ENCODE results near the gene CCDC127. TPM values are rescaled to one million over a fixed set of nuclear protein-coding genes. Genes with fewer than 3 reads are reported as not detected.
"Not testable (repeated sequence)": the region's sequence is repeated elsewhere in the genome, so short reads cannot be mapped to it uniquely, and the experiment has no call there.

CCDC127 gene
- total RNA-seq, 2 experiments from 2014 or later: 5.3 to 5.9 TPM

DNA sequence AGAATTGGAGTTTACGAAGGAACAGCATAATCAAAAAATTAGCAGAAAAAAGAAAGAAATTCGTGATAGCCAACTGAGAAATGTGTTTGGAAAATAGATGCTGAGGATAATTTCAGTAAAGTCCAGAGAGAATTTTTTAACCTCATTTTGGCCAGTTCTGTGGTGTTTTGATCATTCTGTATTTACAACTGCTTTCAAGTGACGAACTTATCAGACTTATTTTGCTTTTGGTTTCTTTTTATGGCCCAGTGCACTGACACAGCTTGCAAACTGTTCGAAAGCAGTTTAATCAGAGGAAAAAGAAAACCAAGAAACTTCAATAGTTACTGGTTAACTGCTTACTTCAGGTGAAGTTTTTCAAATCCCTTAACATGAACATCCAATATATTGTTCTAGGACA lies 2.0 kb upstream of the CCDC127 start:
- Mint-ChIP-seq H3K27ac (peak overlapping the region; percentile 91), H3K27me3 (no peaks in the 10 kb centered on the region), H3K36me3 (peaks cover 8% of the 10 kb centered on the region), H3K4me1 (peaks cover 52% of the 10 kb centered on the region), H3K9me3 (no peaks in the 10 kb centered on the region), H3K4me3 (peak overlapping the region; percentile 94)
- DNase-seq: no peak

DNA sequence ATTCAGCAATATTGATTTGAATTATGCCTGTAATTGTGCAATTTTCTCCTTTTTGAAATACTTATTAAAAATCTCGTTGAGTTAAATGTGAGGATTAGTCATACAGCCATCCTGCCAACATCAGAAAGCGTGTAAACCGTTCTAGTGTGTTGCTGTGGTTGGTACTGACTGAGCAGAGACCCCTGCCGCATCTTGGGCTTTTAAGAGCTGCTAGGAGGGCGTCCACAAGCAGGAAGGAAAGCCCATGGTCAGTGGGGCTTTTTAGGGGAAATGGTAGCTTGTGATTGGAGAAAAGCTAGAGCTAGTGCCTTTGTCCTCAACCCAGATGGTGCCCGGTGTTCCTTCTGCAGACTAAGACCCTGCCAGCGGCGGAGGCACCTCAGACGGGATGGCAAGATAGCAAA lies 1.5 kb upstream of the CCDC127 start:
- Mint-ChIP-seq H3K27me3 (no peaks in the 10 kb centered on the region), H3K27ac (peak overlapping the region; percentile 91), H3K36me3 (peaks cover 11% of the 10 kb centered on the region), H3K4me3 (peak overlapping the region; percentile 94), H3K4me1 (peaks cover 56% of the 10 kb centered on the region), H3K9me3 (no peaks in the 10 kb centered on the region)
- DNase-seq: peak; percentile 35

DNA sequence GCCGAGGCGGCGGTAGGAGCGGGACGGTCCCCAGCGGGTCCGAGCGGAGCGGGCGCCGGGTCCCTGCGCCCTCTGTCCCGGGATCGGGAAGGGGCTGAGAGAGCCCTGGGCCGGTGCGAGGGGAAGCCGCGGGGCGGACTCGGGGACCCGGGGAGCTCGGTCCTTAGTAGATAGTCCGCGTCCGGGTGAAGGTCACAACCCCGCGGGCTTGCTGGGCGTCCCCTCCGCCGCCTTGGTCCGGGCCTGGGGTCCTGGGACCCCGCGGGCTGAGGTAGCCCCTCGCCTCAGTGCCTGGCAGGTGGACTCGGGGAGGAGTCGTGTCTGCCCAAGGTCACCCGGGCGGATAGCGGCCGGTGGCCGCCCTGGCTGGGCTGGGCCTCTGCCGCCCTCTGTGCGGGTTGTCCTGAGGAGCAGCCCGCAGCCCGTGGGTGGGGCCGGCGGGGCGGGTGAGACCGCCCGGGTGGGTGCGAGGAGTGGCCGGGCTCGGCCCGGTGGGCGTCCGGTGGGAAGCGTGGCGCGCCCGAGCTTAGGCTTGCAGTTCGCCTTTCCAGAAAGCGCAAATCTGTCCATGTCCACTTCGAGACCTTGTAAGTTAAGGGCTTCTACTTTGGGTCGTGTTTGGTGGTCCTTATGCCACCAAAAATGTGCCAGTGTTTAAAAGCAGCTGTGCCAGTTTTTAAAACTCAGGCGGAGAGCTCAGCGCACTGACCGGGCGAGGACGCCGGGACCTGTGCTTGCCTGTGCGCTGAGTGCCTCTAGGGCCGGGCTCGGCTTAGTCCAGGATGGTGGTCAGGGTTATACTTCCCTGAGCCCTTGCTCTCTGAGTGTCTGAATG lies 721 bp upstream of the CCDC127 start:
- peaks cover 19% of the 10 kb centered on the region for H3K36me3 Mint-ChIP-seq
- peaks cover 60% of the 10 kb centered on the region for H3K4me1 Mint-ChIP-seq
- H3K27me3 Mint-ChIP-seq: no peaks in the 10 kb centered on the region
- peak; percentile 30 for DNase-seq
- peak overlapping the region; percentile 94 for H3K4me3 Mint-ChIP-seq
- H3K27ac Mint-ChIP-seq: peak overlapping the region; percentile 91
- no peaks in the 10 kb centered on the region for H3K9me3 Mint-ChIP-seq

DNA sequence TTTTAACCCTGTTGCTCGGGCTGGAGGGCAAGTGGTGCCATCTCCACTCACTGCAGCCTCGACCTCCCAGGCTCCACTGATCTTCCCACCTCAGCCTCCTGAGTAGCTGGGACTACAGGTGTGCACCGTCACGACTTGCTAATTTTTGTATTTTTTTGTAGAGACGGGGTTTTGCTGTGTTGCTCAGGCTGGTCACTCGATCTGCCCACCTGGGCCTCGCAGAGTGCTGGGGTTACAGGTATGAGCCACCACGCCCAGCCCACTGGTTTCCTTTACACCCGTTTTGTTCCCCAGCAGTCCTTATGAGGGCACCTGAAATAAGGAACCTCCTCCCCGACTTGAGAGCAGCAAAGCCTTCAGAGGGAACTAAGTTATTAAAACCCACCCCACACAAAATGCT lies 1.9 kb downstream of the CCDC127 start:
- not testable (repeated sequence) for H3K27me3 Mint-ChIP-seq, H3K9me3 Mint-ChIP-seq, DNase-seq
- Mint-ChIP-seq H3K27ac (peak overlapping the region; percentile 87), H3K36me3 (peaks cover 21% of the 10 kb centered on the region), H3K4me1 (peaks cover 40% of the 10 kb centered on the region), H3K4me3 (peak overlapping the region; percentile 58)

DNA sequence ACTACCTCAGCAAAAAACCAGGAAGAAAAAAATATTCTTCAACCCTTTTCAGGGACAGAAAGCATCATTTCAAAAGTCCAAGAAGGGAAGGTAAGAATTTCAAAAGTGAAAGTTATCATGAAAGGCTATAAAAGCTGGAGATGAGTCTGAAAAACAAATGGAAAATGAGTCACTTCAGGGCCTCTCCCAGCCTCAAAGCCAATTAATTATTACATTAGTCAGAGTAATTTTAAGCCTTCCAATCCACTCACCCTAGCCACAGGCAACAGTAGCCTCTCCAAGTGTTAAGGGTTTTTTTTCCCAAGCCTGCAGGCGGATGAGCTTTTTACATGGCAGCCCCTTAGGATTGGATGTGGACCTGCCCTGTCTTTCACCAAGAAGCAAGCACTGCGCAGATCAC lies 2.7 kb downstream of the CCDC127 start:
- Mint-ChIP-seq H3K4me1 (peaks cover 34% of the 10 kb centered on the region), H3K4me3 (peak overlapping the region; percentile 58), H3K27ac (peak overlapping the region; percentile 87), H3K36me3 (peaks cover 21% of the 10 kb centered on the region)
- not testable (repeated sequence) for H3K9me3 Mint-ChIP-seq, H3K27me3 Mint-ChIP-seq, DNase-seq

DNA sequence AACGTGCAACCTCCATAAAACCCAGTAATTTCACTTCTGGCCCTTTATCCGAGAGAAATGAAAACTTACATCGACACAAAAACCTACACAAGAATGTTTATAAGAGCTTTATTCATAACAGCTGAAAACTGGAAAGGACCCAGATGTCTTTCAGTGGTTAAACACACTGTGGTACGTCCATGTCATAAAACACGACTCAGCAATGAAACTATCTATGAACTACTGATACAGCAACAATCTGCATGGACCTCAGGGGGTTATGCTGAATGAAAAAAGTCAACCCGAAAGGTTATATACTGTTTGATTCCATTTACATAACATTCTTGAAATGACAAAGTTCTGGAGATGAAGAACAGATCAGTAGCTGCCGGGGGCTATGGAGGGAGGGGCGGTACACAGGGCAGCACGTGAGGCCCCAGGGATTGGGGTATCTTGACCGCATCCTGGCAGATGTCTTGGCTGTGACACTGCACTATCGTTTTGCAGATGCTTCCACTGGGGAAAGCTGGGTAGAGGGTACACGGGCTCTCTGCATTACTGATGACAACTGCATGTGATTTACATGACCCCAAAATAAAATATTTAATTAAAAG lies 4.1 kb downstream of the CCDC127 start:
- Mint-ChIP-seq H3K9me3 (no peaks in the 10 kb centered on the region), H3K36me3 (peaks cover 21% of the 10 kb centered on the region), H3K4me3 (peak overlapping the region; percentile 58), H3K4me1 (peaks cover 36% of the 10 kb centered on the region), H3K27ac (peak overlapping the region; percentile 87), H3K27me3 (no peaks in the 10 kb centered on the region)
- no peak for DNase-seq

DNA sequence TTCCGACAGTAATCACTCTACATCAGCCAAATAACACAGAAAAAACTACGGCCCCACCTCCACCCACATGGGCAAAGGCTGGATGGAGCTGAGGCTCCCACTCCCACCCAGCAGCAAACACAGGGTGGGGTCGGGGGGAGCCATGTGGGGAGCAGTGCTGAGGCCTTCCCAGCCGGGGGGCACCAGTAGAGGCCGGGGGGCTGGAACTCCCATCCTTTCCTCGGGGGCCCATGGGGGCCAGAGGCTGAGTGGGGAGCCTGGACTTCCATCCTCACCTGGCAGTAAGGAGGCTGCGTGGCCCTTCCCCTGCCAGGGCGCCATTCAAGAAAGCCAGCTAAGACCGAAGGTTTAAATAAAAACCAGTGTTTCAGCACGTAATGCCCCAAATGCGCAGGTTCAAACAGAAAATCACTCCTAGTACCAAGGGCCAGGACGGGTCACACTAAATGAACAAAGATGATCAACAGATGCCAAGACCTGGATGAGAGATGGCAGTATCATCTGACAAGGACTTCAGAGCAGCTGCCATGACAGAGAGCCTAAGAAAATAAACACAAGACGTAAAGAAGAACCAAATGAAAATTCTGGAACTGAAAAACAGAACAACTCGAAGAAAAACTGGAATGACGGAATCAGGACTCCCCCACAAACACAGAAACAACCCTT lies 9.4 kb downstream of the CCDC127 start:
- H3K36me3 Mint-ChIP-seq: peaks cover 1% of the 10 kb centered on the region
- H3K27me3 Mint-ChIP-seq: no peaks in the 10 kb centered on the region

DNA sequence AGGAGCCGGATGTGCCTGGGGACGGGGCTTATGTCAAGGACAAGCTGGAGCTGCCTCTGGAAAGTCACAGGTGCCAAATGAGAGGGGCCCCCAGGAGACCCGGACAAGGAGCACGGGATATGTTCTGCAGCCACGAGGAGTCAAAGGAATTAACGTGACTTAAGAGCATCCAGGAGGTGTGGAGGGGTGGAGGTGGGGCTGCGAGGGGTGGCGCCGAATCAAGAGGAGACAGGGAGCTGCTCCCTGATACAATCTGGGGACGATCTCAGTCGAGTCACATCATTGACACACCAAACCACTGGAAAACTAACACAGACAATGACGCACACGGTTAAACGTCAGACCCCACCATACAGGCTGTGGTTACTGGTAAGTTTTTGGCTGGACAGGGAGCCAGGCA lies 10.4 kb downstream of the CCDC127 start:
- Mint-ChIP-seq H3K27me3 (no peaks in the 10 kb centered on the region), H3K27ac (no peak overlapping the region), H3K36me3 (no peaks in the 10 kb centered on the region), H3K9me3 (no peaks in the 10 kb centered on the region), H3K4me1 (peaks cover 13% of the 10 kb centered on the region), H3K4me3 (no peak overlapping the region)
- no peak for DNase-seq

More for the DNA sequence above, 9.4 kb downstream of the CCDC127 start:
- Mint-ChIP-seq H3K4me3 (no peak overlapping the region), H3K27ac (no peak overlapping the region), H3K9me3 (no peaks in the 10 kb centered on the region), H3K4me1 (peaks cover 15% of the 10 kb centered on the region)
- no peak for DNase-seq

DNA sequence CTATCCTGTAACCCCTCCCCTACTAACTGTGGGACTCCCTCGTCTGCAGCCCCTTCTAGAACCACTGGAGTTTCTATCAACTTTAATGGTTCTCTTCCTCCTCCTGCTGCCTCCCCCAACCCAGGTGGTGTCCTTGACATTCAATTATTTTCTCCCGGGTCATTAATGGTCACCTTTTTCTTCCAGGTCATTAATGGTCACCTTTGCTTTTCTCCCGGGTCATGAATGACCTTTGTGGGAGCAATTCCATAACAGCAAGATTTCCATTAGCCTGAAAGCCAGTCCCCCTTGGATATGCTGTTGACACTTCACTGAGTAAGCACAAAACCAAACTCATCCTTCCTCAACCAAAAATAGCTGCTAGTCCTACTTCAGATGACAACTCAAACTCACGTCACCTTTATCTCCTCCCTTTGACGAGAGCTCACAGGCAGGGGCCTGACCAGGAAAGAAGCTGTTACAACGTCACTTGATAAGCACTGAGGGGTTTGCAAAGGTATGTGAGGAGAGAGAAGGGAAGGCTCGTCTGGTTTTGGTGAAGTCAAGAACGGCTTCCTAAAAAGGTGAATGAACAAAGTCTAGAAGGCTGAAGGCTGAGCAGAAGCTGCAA lies 10.9 kb downstream of the CCDC127 start:
- no peaks in the 10 kb centered on the region for H3K9me3 Mint-ChIP-seq
- no peak for DNase-seq
- H3K27me3 Mint-ChIP-seq: no peaks in the 10 kb centered on the region
- H3K27ac Mint-ChIP-seq: no peak overlapping the region
- peaks cover 13% of the 10 kb centered on the region for H3K4me1 Mint-ChIP-seq
- H3K4me3 Mint-ChIP-seq: no peak overlapping the region
- no peaks in the 10 kb centered on the region for H3K36me3 Mint-ChIP-seq

DNA sequence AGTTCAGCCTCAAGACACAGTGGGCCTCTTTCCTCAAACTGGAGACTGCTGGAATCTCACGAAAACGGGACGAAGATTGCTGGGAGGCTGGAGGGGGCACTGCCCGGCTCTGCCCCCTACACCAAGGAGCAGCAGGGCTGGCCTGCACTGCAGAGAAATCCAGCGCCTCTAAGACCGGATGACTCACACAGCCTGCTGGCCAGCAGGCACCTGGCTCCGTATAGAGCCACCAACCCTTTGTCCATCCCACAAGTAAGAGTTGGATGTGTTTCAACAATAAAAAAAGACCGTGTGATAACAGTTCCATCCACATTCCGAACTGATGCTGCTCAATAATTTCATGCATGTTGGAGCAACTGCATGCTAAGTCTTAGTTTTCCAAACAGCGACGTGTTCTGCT lies 11.5 kb downstream of the CCDC127 start:
- no peak overlapping the region for H3K27ac Mint-ChIP-seq
- peaks cover 13% of the 10 kb centered on the region for H3K4me1 Mint-ChIP-seq
- no peak for DNase-seq
- no peaks in the 10 kb centered on the region for H3K36me3 Mint-ChIP-seq
- no peak overlapping the region for H3K4me3 Mint-ChIP-seq
- H3K27me3 Mint-ChIP-seq: no peaks in the 10 kb centered on the region
- no peaks in the 10 kb centered on the region for H3K9me3 Mint-ChIP-seq

DNA sequence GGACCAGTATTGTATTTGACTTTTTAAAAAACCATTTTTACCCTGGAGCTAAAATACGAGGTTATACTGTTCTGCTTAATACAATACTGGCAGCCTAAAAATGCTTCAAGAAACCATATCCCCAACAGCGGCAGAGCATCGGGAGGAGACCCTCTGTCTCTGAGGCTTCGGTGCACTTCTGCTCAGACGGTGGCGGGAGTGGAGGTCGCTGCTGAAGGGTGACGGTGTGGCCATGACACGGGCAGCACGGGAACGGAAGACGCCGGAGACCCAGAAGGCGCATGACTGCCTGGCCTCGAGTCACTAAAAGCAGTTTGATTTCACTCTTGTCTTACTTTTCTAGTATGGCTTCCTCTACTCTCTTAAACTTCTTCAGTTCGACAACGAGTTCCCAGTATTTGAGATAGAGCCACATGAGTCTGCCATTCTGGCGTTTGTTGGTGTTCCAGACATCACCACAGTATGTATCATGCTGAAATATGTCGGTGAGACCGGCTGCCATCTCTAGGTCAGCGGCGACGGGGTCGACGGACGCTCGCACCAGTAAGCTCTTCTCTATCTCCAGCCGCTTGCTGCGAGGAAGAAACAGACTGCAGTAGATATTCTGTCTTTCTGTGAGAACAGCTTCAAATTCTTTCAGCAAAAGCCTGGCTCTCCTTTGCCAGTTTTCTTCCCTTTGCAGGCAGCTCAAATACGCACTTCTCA lies 12.8 kb downstream of the CCDC127 start:
- Mint-ChIP-seq H3K4me1 (peaks cover 10% of the 10 kb centered on the region), H3K4me3 (no peak overlapping the region), H3K36me3 (no peaks in the 10 kb centered on the region), H3K9me3 (no peaks in the 10 kb centered on the region), H3K27me3 (no peaks in the 10 kb centered on the region), H3K27ac (no peak overlapping the region)
- no peak for DNase-seq

DNA sequence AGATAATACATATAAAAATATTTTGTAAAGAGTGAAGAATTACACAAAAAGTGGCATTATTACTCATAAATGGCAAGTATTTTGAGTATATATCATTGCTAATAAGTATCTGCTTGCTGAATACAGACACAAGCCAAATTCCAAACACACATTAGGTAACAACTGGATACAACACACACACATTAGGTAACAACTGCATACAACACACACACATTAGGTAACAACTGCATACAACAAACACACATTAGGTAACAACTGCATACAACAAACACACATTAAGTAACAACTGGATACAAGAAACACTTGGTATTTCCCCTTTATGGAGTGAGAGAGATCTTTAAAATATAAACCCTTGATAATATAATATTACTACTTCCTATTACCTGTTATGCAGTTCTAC lies 13.5 kb downstream of the CCDC127 start:
- H3K9me3 Mint-ChIP-seq: no peaks in the 10 kb centered on the region
- no peak overlapping the region for H3K27ac Mint-ChIP-seq
- no peak for DNase-seq
- H3K36me3 Mint-ChIP-seq: no peaks in the 10 kb centered on the region
- peaks cover 3% of the 10 kb centered on the region for H3K4me1 Mint-ChIP-seq
- H3K4me3 Mint-ChIP-seq: no peak overlapping the region
- H3K27me3 Mint-ChIP-seq: no peaks in the 10 kb centered on the region

DNA sequence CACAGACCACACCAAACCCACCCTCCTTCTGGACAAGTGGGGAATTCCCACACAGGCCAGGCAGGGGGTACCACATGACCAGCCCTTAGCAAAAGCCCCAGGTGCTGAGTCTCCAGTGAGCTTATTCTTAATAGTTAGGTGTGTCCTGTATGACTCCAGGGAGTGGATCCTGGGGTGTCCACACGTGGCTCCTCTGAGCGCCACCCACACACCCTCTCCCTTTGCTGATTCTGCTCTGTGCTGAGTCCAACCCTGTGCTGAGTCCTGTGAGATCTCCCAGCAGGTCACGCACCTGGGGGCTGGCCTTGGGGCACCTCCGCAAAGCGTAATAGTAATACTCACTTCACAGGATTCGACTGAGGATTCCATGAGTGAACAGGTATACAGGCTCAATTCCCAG lies 14.0 kb downstream of the CCDC127 start:
- Mint-ChIP-seq H3K9me3 (no peaks in the 10 kb centered on the region), H3K27ac (no peak overlapping the region), H3K4me1 (peaks cover 3% of the 10 kb centered on the region)

DNA sequence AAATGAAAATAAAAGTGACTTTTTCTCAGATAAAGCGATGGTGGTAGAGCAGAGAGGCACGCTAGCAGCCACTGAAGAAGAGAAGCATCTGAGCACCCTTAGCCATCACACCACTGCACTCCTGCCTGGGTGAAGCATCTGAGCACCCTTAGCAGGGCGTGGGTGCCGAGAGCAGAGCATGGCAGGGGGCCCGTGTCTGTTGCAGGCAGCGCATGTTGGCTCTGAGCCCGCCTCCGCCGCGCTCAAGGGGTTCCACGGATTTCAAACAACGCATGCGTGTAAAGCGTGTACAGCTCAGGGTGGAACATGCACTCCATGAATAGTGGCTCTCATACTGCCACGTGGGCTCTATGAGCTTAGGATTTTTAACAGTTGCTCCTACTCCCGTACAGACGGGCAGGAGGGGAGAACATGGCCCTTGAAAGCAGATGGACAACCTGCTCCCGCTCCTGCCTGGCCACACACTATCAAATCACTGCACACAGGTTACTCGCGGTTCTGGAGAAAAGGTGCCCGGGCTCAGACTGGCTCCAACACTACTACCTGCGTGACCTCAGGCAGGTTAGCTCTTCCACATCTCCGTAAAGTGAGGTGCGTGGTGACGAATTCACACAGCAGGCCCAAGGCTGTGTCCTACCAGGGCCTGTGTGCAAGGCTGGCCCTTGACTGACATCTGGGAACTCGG lies 14.6 kb downstream of the CCDC127 start:
- Mint-ChIP-seq H3K9me3 (no peaks in the 10 kb centered on the region), H3K27me3 (no peaks in the 10 kb centered on the region), H3K27ac (no peak overlapping the region), H3K4me1 (no peaks in the 10 kb centered on the region), H3K36me3 (no peaks in the 10 kb centered on the region), H3K4me3 (no peak overlapping the region)
- no peak for DNase-seq

More for the DNA sequence above, 14.0 kb downstream of the CCDC127 start:
- Mint-ChIP-seq H3K27me3 (no peaks in the 10 kb centered on the region), H3K4me3 (no peak overlapping the region), H3K36me3 (no peaks in the 10 kb centered on the region)
- no peak for DNase-seq
